ENCODE measurements around the gene DNAJC1. TPM values are rescaled to one million over a fixed set of nuclear protein-coding genes. Genes with fewer than 3 reads are reported as not detected.

DNAJC1 gene
- total and polyA plus RNA-seq, 2 of the 4 experiments (the other 2 are of a cell fraction): 12.7 to 13.3 TPM

DNA sequence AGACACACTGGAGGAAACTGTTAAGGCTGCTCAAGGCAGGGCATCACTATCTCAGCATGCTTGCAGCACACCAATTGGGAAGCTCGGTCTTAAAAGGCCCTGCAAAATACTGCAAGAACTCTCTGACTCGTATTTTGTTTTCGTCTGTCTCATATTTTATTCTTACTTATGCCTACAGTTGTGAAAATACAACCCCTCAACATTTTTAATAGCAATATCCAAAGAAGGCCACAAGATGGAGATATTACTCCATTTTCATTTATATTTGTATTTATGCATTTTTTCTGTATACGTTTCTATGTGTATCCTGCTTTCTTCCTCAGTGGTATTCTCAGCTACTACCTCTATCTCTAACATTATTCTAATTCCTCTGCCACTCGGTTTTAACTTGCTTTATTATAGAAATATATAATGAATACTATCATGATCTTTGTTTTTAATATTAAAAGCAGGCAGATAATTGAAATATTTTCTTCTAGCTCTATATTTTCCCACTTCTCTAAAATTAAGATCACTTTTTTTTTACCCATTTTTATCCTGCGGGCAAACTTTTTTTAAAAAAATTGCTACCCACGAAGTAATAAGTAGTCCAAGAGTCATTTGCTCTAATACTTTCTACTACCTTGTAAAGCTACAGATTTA, 10.0 kb downstream of the DNAJC1 start:
- H2BK5ac ChIP-seq (ENCODE audit: low read depth, low read length, poor library complexity, severe bottlenecking): no peak overlapping the region
- TF ChIP-seq RAD21 (IDR thresholded peaks at IDR 0.05; ENCODE audit: low read length) (peak; percentile 60), NFE2L2 (IDR thresholded peaks at IDR 0.05; ENCODE audit: low read depth, low read length) (no peak), BHLHE40 (IDR thresholded peaks at IDR 0.05; ENCODE audit: low read depth, low read length) (no peak), SMC3 (IDR thresholded peaks at IDR 0.05; ENCODE audit: low read depth, low read length) (peak; percentile 43; the same call in 1 of the 2 replicates), MAFK (IDR thresholded peaks at IDR 0.05; ENCODE audit: low read depth, low read length) (no peak)
- TF ChIP-seq, protein P1, sequence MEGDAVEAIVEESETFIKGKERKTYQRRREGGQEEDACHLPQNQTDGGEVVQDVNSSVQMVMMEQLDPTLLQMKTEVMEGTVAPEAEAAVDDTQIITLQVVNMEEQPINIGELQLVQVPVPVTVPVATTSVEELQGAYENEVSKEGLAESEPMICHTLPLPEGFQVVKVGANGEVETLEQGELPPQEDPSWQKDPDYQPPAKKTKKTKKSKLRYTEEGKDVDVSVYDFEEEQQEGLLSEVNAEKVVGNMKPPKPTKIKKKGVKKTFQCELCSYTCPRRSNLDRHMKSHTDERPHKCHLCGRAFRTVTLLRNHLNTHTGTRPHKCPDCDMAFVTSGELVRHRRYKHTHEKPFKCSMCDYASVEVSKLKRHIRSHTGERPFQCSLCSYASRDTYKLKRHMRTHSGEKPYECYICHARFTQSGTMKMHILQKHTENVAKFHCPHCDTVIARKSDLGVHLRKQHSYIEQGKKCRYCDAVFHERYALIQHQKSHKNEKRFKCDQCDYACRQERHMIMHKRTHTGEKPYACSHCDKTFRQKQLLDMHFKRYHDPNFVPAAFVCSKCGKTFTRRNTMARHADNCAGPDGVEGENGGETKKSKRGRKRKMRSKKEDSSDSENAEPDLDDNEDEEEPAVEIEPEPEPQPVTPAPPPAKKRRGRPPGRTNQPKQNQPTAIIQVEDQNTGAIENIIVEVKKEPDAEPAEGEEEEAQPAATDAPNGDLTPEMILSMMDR (conservative IDR thresholded peaks at IDR 0.05; ENCODE audit: low read depth, low read length): peak; percentile 60
- TF ChIP-seq, protein P2, sequence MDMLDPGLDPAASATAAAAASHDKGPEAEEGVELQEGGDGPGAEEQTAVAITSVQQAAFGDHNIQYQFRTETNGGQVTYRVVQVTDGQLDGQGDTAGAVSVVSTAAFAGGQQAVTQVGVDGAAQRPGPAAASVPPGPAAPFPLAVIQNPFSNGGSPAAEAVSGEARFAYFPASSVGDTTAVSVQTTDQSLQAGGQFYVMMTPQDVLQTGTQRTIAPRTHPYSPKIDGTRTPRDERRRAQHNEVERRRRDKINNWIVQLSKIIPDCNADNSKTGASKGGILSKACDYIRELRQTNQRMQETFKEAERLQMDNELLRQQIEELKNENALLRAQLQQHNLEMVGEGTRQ (IDR thresholded peaks at IDR 0.05; ENCODE audit: low read depth, low read length): no peak
- POLR2A ChIA-PET (ENCODE audit: unreplicated experiment): interaction anchor here (0.6 kb wide), 1 partner anchor 718 kb away, joined by 5 read pairs; no protein-coding TSS in a partner anchor
- H4K20me1 ChIP-seq (ENCODE audit: insufficient read depth, low read length): peaks cover 6% of the 10 kb centered on the region
- H3K23ac ChIP-seq (ENCODE audit: low read depth, low read length): no peak overlapping the region
- H4K5ac ChIP-seq (ENCODE audit: low read depth, low read length): no peak overlapping the region
- 0 out of 2 replicates have a peak, but pooled peaks cover 2% of the 10 kb centered on the region for H3K4me1 ChIP-seq (ENCODE audit: control insufficient read depth, insufficient read depth, low read length)
- H4K8ac ChIP-seq (ENCODE audit: low read depth in 2 of 2, low read length in 2 of 2): no peak overlapping the region
- DNase-seq (peak; percentile 29), ATAC-seq (ENCODE audit: low read depth) (peak; percentile 64)
- H3K79me1 ChIP-seq (ENCODE audit: low read depth in 1 of 2, low read length in 2 of 2): peaks cover 4 to 14% of the 10 kb centered on the region in 2 experiments
- no peak overlapping the region for H3K4me2 ChIP-seq (ENCODE audit: low read depth, low read length)
- H3K9me3 ChIP-seq (ENCODE audit: control insufficient read depth, insufficient read depth, low read length): no peaks in the 10 kb centered on the region
- dilution Hi-C loops (cut with HindIII; ENCODE audit: low sequenced_read_pairs, unreplicated experiment): no loop called here
- no peaks in the 10 kb centered on the region for H3K36me3 ChIP-seq (ENCODE audit: control insufficient read depth, insufficient read depth, low read length)
- H2AFZ ChIP-seq (replicated peaks; ENCODE audit: low read length, poor library complexity): peak overlapping the region; percentile 38
- peak overlapping the region; percentile 44; the same call in 1 of the 2 replicates for H2BK20ac ChIP-seq (ENCODE audit: low read depth, low read length)
- in situ Hi-C loops (cut with MboI; ENCODE audit: low sequenced_read_pairs): no loop called here
- 40% methylated on average over 1 of the region's 7 CpGs; no CpG with 5 or more reads in 1 of the 2 experiments for WGBS, 2 experiments (ENCODE audit: extremely low coverage in 2 of 2, insufficient read length in 1 of 2)
- H4K91ac ChIP-seq (ENCODE audit: insufficient read depth, low read depth, low read length): no peak overlapping the region
- no peak overlapping the region for H3K4me3 ChIP-seq (ENCODE audit: insufficient read depth, low read depth, low read length)
- no peak overlapping the region for H3K4ac ChIP-seq (ENCODE audit: low read depth, low read length)
- peaks cover 2% of the 10 kb centered on the region; the same call in 1 of the 2 replicates for H3K9me1 ChIP-seq (ENCODE audit: insufficient read depth, low read length)
- no peak overlapping the region for H3K14ac ChIP-seq (replicated peaks; ENCODE audit: low read depth, low read length)
- H3K27me3 ChIP-seq (ENCODE audit: control insufficient read depth, insufficient read depth, low read length): no peaks in the 10 kb centered on the region
- H3K27ac ChIP-seq (ENCODE audit: insufficient read depth, low read length): no peak overlapping the region
- no peak overlapping the region for H2BK15ac ChIP-seq (ENCODE audit: low read depth, low read length)
- H3K9ac ChIP-seq (ENCODE audit: low read depth, low read length): no peak overlapping the region
- BruUV-seq (replicated peaks): no TSS peak
- no peak overlapping the region for H3K18ac ChIP-seq (ENCODE audit: low read depth, low read length)
- intact Hi-C loops (cut with micrococcal nuclease): no loop called here
- no peak overlapping the region for H2BK120ac ChIP-seq (ENCODE audit: low read depth, low read length)
- H2AK9ac ChIP-seq (replicated peaks; ENCODE audit: low read depth, low read length, poor library complexity): no peak overlapping the region
- CTCF ChIA-PET: interaction anchor here (0.6 to 1.0 kb wide), 3 partner anchors 9 to 453 kb away, joined by 3 read pairs; no protein-coding TSS in a partner anchor
- H3K56ac ChIP-seq (ENCODE audit: extremely low read depth, insufficient read depth, low read length): no peak overlapping the region; the same call in 1 of the 2 replicates
- no peak overlapping the region for H2AK5ac ChIP-seq (ENCODE audit: low read depth, low read length)

Data from IMR-90 (cell line).